ENCODE results near the gene COL4A3. TPM values are rescaled to one million over a fixed set of nuclear protein-coding genes. Genes with fewer than 3 reads are reported as not detected.

Gene COL4A3
- total RNA-seq, 1 donor from 2014 or later = 1.5 TPM

DNA sequence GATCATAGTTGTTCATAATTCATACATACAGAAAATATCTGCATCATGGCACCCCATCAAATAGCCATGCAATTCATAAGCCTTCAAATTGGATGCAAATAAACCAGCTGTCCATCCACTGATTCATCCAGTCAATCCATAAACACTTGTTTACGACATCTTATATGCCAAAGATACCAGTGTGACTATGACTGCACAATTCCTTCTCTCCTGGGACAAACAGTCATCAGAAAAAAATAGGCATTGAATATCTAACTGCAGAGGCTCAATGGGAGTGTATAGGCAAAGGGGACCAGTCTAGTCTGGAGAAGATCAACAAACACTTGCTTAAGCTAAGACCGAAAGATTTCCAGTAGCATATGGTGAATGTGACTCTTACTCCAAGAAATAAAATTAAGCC is 70.0 kb downstream of the COL4A3 start:
- H3K27me3 ChIP-seq = no peaks in the 10 kb centered on the region
- no peak for TF ChIP-seq POLR2A (IDR thresholded peaks at IDR 0.05)
- TF ChIP-seq POLR2AphosphoS5 (IDR thresholded peaks at IDR 0.05; ENCODE audit: insufficient read depth in 1 of 2, low read depth in 1 of 2) = no peak
- TF ChIP-seq CTCF (IDR thresholded peaks at IDR 0.05) = no peak
- intact Hi-C loops (cut with DNase I) = no loop called here
- no peak overlapping the region for H3K4me3 ChIP-seq
- no peaks in the 10 kb centered on the region for H3K9me3 ChIP-seq
- DNase-seq (ENCODE audit: extremely low spot score in 2 of 2) = no peak
- H3K27ac ChIP-seq = no peak overlapping the region
- no peaks in the 10 kb centered on the region for H3K4me1 ChIP-seq
- H3K36me3 ChIP-seq = no peaks in the 10 kb centered on the region

DNA sequence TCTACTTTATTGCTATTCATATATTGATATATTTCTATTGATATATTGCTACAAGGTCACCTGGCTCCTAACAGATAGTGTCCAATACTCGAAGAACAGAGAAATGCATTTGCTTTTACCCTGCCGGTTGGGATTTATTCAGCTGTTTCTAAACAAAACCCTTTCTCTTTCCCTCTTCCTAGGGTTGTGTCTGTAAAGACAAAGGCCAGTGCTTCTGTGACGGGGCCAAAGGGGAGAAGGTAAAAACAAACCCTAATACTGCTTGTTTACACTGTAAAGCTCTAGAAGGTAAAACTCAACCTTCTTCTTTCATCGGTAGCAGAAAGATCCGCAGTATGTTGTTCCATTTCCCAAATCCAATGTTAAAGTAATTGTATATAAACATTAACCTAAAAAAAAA is 73.4 kb downstream of the COL4A3 start:
- no peak overlapping the region for H3K27ac ChIP-seq
- intact Hi-C loops (cut with DNase I) = loop anchor here (5.0 kb wide), 1 partner anchor 100 kb away; no protein-coding TSS in a partner anchor
- no peak for DNase-seq (ENCODE audit: extremely low spot score in 2 of 2)

GRCh38 chr2:227238238-227239237 is 74.1 kb downstream of the COL4A3 start:
- Histone ChIP-seq H3K27ac (no peak overlapping the region), H3K4me1 (no peaks in the 10 kb centered on the region), H3K36me3 (no peaks in the 10 kb centered on the region), H3K4me3 (no peak overlapping the region), H3K27me3 (no peaks in the 10 kb centered on the region), H3K9me3 (no peaks in the 10 kb centered on the region)
- TF ChIP-seq CTCF (IDR thresholded peaks at IDR 0.05) (peak; percentile 73 to 82 (median 81)), POLR2AphosphoS5 (IDR thresholded peaks at IDR 0.05; ENCODE audit: insufficient read depth in 1 of 2, low read depth in 1 of 2) (no peak), POLR2A (IDR thresholded peaks at IDR 0.05) (no peak)
- intact Hi-C loops (cut with DNase I) = loop anchor here (5.0 kb wide), 1 partner anchor 101 kb away; no protein-coding TSS in a partner anchor
- no peak for DNase-seq (ENCODE audit: extremely low spot score in 2 of 2)

More for the DNA sequence above, 73.4 kb downstream of the COL4A3 start:
- H3K4me1 ChIP-seq = no peaks in the 10 kb centered on the region
- no peaks in the 10 kb centered on the region for H3K36me3 ChIP-seq
- no peak overlapping the region for H3K4me3 ChIP-seq
- H3K9me3 ChIP-seq = no peaks in the 10 kb centered on the region
- TF ChIP-seq POLR2AphosphoS5 (IDR thresholded peaks at IDR 0.05; ENCODE audit: insufficient read depth in 1 of 2, low read depth in 1 of 2) = no peak
- TF ChIP-seq CTCF (IDR thresholded peaks at IDR 0.05) = no peak
- TF ChIP-seq POLR2A (IDR thresholded peaks at IDR 0.05) = no peak
- H3K27me3 ChIP-seq = no peaks in the 10 kb centered on the region

GRCh38 chr2:227241005-227241404 is 76.6 kb downstream of the COL4A3 start:
- intact Hi-C loops (cut with DNase I) = no loop called here
- H3K4me3 ChIP-seq = no peak overlapping the region
- DNase-seq (ENCODE audit: extremely low spot score in 2 of 2) = no peak
- no peak for TF ChIP-seq POLR2A (IDR thresholded peaks at IDR 0.05)
- H3K27me3 ChIP-seq = no peaks in the 10 kb centered on the region
- no peak overlapping the region for H3K27ac ChIP-seq
- H3K9me3 ChIP-seq = no peaks in the 10 kb centered on the region
- H3K4me1 ChIP-seq = no peaks in the 10 kb centered on the region
- no peaks in the 10 kb centered on the region for H3K36me3 ChIP-seq

- no peak for DNase-seq (ENCODE audit: extremely low spot score in 2 of 2)
- no peaks in the 10 kb centered on the region for H3K27me3 ChIP-seq
- H3K9me3 ChIP-seq = no peaks in the 10 kb centered on the region
- H3K4me3 ChIP-seq = no peak overlapping the region
- H3K4me1 ChIP-seq = no peaks in the 10 kb centered on the region
- H3K27ac ChIP-seq = no peak overlapping the region
- intact Hi-C loops (cut with DNase I) = no loop called here
- TF ChIP-seq POLR2AphosphoS5 (IDR thresholded peaks at IDR 0.05; ENCODE audit: insufficient read depth in 1 of 2, low read depth in 1 of 2) (no peak), POLR2A (IDR thresholded peaks at IDR 0.05) (no peak), CTCF (IDR thresholded peaks at IDR 0.05) (no peak)
- no peaks in the 10 kb centered on the region for H3K36me3 ChIP-seq
Observed at GRCh38 chr2:227248876-227249275, 84.5 kb downstream of the COL4A3 start.
